GM21381 (cell line): Measurements from ENCODE around the gene TYSND1.
"Not testable (repeated sequence)": the region's sequence is repeated elsewhere in the genome, so short reads cannot be mapped to it uniquely, and the experiment has no call there.

Experiments used
- ATAC-seq: cut with Tn5 transposase; IDR thresholded peaks from one replicate; pipeline ENCODE4 v1.9.1; 2021; ENCODE audit warnings: mild to moderate bottlenecking, moderate library complexity; ENCODE audit not compliant: unreplicated experiment

The TYSND1 gene

GRCh38 chr10:70164163-70164562, 17.7 kb upstream of the TYSND1 start:
- ATAC-seq, result no peak

GRCh38 chr10:70163448-70163847, 16.9 kb upstream of the TYSND1 start:
- ATAC-seq, result no peak

- ATAC-seq, result peak; percentile 92
Observed at GRCh38 chr10:70162892-70163201, 16.3 kb upstream of the TYSND1 start.

GRCh38 chr10:70162151-70162891, 15.8 kb upstream of the TYSND1 start:
- ATAC-seq, result peak; percentile 24

GRCh38 chr10:70160798-70161197, 14.3 kb upstream of the TYSND1 start:
- no peak for ATAC-seq

GRCh38 chr10:70159366-70159765, 12.9 kb upstream of the TYSND1 start:
- ATAC-seq, result not testable (repeated sequence)

- ATAC-seq, result no peak
Observed at GRCh38 chr10:70158113-70158512, 11.6 kb upstream of the TYSND1 start.

GRCh38 chr10:70155255-70155838, 8.8 kb upstream of the TYSND1 start:
- ATAC-seq, result no peak

GRCh38 chr10:70148516-70148915, 2.0 kb upstream of the TYSND1 start:
- no peak for ATAC-seq

- ATAC-seq, result no peak
Observed at GRCh38 chr10:70147259-70147625, 742 bp upstream of the TYSND1 start.

- peak; percentile 59 for ATAC-seq
Observed at GRCh38 chr10:70145666-70146488, 623 bp downstream of the TYSND1 start.

GRCh38 chr10:70145166-70145665, 1.3 kb downstream of the TYSND1 start:
- ATAC-seq, result peak; percentile 11

GRCh38 chr10:70144372-70145110, 2.0 kb downstream of the TYSND1 start:
- ATAC-seq, result no peak

GRCh38 chr10:70142555-70142954, 3.9 kb downstream of the TYSND1 start:
- no peak for ATAC-seq

- ATAC-seq, result no peak
Observed at GRCh38 chr10:70140297-70140696, 6.2 kb downstream of the TYSND1 start.

GRCh38 chr10:70139997-70140250, 6.6 kb downstream of the TYSND1 start:
- no peak for ATAC-seq

GRCh38 chr10:70139151-70139996, 7.1 kb downstream of the TYSND1 start:
- no peak for ATAC-seq

- ATAC-seq, result no peak
Observed at GRCh38 chr10:70137927-70138883, 8.3 kb downstream of the TYSND1 start.

- no peak for ATAC-seq
Observed at GRCh38 chr10:70137135-70137534, 9.4 kb downstream of the TYSND1 start.
